GM12878 (cell line): Measurements from ENCODE around the gene MFN2. TPM values are rescaled to one million over a fixed set of nuclear protein-coding genes. Genes with fewer than 3 reads are reported as not detected.

Source experiments
- ATAC-seq: fragments of 200-7000 bp; cut with Tn5 transposase; 3 replicates; pipeline ENCODE4 v1.9.1; 2020; ENCODE audit warnings: mild to moderate bottlenecking, moderate library complexity
- BruUV-seq: library from RNA; stranded (reverse); fragments of 400-500 nt; replicated peaks from 2 replicates; lab custom pipeline; 2021; lab: Mats Ljungman, UMichigan
- CTCF ChIA-PET: fragments of 300-600 bp; sonication (Branson Sonifier 250); formaldehyde crosslinking; extraction: SDS; loops from one replicate; lab custom pipeline; 2021; ENCODE audit warnings: inconsistent platforms; lab: Yijun Ruan, JAX
- POLR2A ChIA-PET: fragments of 350-600 bp; formaldehyde crosslinking; extraction: SDS; loops from one replicate; lab custom pipeline; 2021; ENCODE audit warnings: inconsistent platforms; lab: Charles Lee
- RAD21 ChIA-PET: fragments of 300-600 bp; sonication (Branson Sonifier 250); formaldehyde crosslinking; loops from one replicate; lab custom pipeline; 2023; ENCODE audit warnings: antibody characterized with exemption; ENCODE audit not compliant: unreplicated experiment; lab: Charles Lee
- SMC1A ChIA-PET: fragments of 300-600 bp; sonication (Branson Sonifier 250); formaldehyde crosslinking; loops from one replicate; lab custom pipeline; 2023; ENCODE audit not compliant: unreplicated experiment, uncharacterized antibody; lab: Charles Lee
- DNase-seq: peaks from one replicate; pipeline ENCODE4 v3.0.0-alpha.2; 2011; ENCODE audit warnings: low read depth, low spot score
- FAIRE-seq: peaks from 3 replicates; lab custom pipeline; 2011; peaks lifted over from hg19 to GRCh38; lab: Jason Lieb, UNC
- H2AFZ ChIP-seq: 2 replicates; pipeline ENCODE4 v1.6.0; 2011; ENCODE audit warnings: low read depth, low read length, control low read depth; ENCODE audit not compliant: control insufficient read depth
- H3K27ac ChIP-seq: 2 replicates; pipeline ENCODE4 v1.5.1; 2011; ENCODE audit warnings: control low read depth; ENCODE audit not compliant: control insufficient read depth, insufficient read depth
- H3K27me3 ChIP-seq, 2 experiments: replicated peaks in 1 of 2; 2 replicates each; pipeline versions ENCODE4 v1.6.0 to v1.6.1; 2011; ENCODE audit warnings: low read length in 1 of 2; ENCODE audit not compliant: control insufficient read depth in 2 of 2, insufficient read depth in 2 of 2
- H3K36me3 ChIP-seq, 2 experiments: 2 replicates each; pipeline ENCODE4 v1.5.1; 2011; ENCODE audit warnings: low read length in 1 of 2; ENCODE audit not compliant: control insufficient read depth in 2 of 2, insufficient read depth in 2 of 2
- H3K4me1 ChIP-seq: 2 replicates; pipeline ENCODE4 v1.6.1; 2011; ENCODE audit warnings: mild to moderate bottlenecking, low read length, moderate library complexity, mixed read lengths; ENCODE audit not compliant: control insufficient read depth, insufficient read depth
- H3K4me2 ChIP-seq: 2 replicates; pipeline ENCODE4 v1.6.0; 2011; ENCODE audit warnings: control low read depth; ENCODE audit not compliant: control insufficient read depth, insufficient read depth
- H3K4me3 ChIP-seq: fragments of 200-600 bp; sonication (generic); 2 replicates; pipeline ENCODE4 v1.5.1; 2016
- H3K79me2 ChIP-seq: 2 replicates; pipeline ENCODE4 v1.6.0; 2011; ENCODE audit warnings: low read length; ENCODE audit not compliant: control insufficient read depth, insufficient read depth
- H3K9ac ChIP-seq: 2 replicates; pipeline ENCODE4 v1.8.0; 2011; ENCODE audit warnings: low read length, control low read depth, mixed read lengths; ENCODE audit not compliant: control insufficient read depth, insufficient read depth
- H3K9me3 ChIP-seq: replicated peaks from 3 replicates; pipeline ENCODE4 v1.5.1; 2011; ENCODE audit warnings: mild to moderate bottlenecking, low read length; ENCODE audit not compliant: control insufficient read depth, insufficient read depth
- H4K20me1 ChIP-seq: 2 replicates; pipeline ENCODE4 v1.6.0; 2011; ENCODE audit not compliant: control insufficient read depth, insufficient read depth
- CHD4 ChIP-seq: fragments of 200-600 bp; sonication (generic); IDR thresholded peaks from 2 replicates; pipeline ENCODE4 v1.6.1; 2016; ENCODE audit warnings: mild to moderate bottlenecking
- EED ChIP-seq: sonication (generic); IDR thresholded peaks from 2 replicates; pipeline ENCODE4 v1.6.1; 2016; ENCODE audit warnings: antibody characterized with exemption, low read depth
- HDAC6 ChIP-seq: fragments of 200-600 bp; sonication (generic); IDR thresholded peaks from one replicate; pipeline ENCODE4 v1.8.0; 2017; ENCODE audit warnings: antibody characterized with exemption; ENCODE audit not compliant: unreplicated experiment
- JUNB ChIP-seq: IDR thresholded peaks from 2 replicates; pipeline ENCODE4 v1.6.1; 2016; ENCODE audit warnings: antibody characterized with exemption, mild to moderate bottlenecking
- MTA2 ChIP-seq: fragments of 450-650 bp; IDR thresholded peaks from 2 replicates; pipeline ENCODE4 v1.6.1; 2016; ENCODE audit warnings: low read depth, mild to moderate bottlenecking, moderate library complexity
- MXI1 ChIP-seq: fragments of 150-350 bp; IDR thresholded peaks from 2 replicates; pipeline ENCODE4 v1.6.1; 2011; ENCODE audit warnings: low read depth, mild to moderate bottlenecking, inconsistent platforms, low read length, improper control_type of control experiment
- NR2C1 ChIP-seq: fragments of 450-650 bp; IDR thresholded peaks from 2 replicates; pipeline ENCODE4 v1.6.1; 2017; ENCODE audit warnings: antibody characterized with exemption, mild to moderate bottlenecking, moderate library complexity
- RAD51 ChIP-seq: fragments of 450-650 bp; IDR thresholded peaks from 2 replicates; pipeline ENCODE4 v1.6.1; 2016; ENCODE audit warnings: moderate library complexity, mild to moderate bottlenecking, inconsistent platforms
- RUNX3 ChIP-seq: IDR thresholded peaks from 2 replicates; pipeline ENCODE4 v1.6.1; 2012; ENCODE audit warnings: low read length, inconsistent platforms
- USF1 ChIP-seq: IDR thresholded peaks from 2 replicates; pipeline ENCODE4 v1.6.1; 2011; ENCODE audit warnings: borderline replicate concordance, low read depth, mild to moderate bottlenecking, moderate library complexity, mixed read lengths, low read length; ENCODE audit not compliant: insufficient read depth; ENCODE audit errors: extremely low read length
- ZNF217 ChIP-seq: fragments of 450-650 bp; IDR thresholded peaks from 2 replicates; pipeline ENCODE4 v1.6.1; 2017; ENCODE audit warnings: antibody characterized with exemption, mild to moderate bottlenecking
- ZNF592 ChIP-seq: fragments of 450-650 bp; IDR thresholded peaks from 2 replicates; pipeline ENCODE4 v1.6.1; 2017; ENCODE audit warnings: mild to moderate bottlenecking, moderate library complexity
- WGBS: methylation state at CpG from one replicate; pipeline ENCODE4 v1.1.6; 2016; ENCODE audit warnings: low lambda C conversion rate; ENCODE audit not compliant: insufficient replicate concordance, insufficient coverage; ENCODE audit errors: missing lambda C conversion rate; 5-methylcytosine and 5-hydroxymethylcytosine counted together
- in situ Hi-C: fragments of 300-500 bp; cut with MboI; formaldehyde crosslinking; loops from 9 replicates; pipeline ENCODE4 v1.14.3; 2018; ENCODE audit warnings: mixed read lengths
- intact Hi-C: fragments of 100-400 bp; cut with micrococcal nuclease; formaldehyde crosslinking; loops from one replicate; pipeline ENCODE4 v1.14.2; 2022; ENCODE audit not compliant: unreplicated experiment
- polyA plus RNA-seq, 11 experiments: library from polyadenylated mRNA; depleted of rRNA in 4 of 11; unstranded in 6 of 11; stranded (reverse) in 5 of 11; fragments of >200 nt; fragmentation: Nextera tagmentation in 4 of 11; fragmentation: Illumina TruSeq in 1 of 11; extraction: Ambion mirVana in 4 of 11; extraction: Trizol in 1 of 11; gene quantifications; 1 replicate in 1 of 11; 2 replicates in 10 of 11; pipeline versions ENCODE4 v1.2.1 to v1.2.3, GENCODE V29; 2011 to 2016; ENCODE audit warnings: inconsistent platforms in 2 of 11, missing spikeins in 2 of 11, low read depth in 1 of 11
- total RNA-seq, 4 experiments: library from RNA; depleted of rRNA in 3 of 4; stranded (reverse); fragments of >200 nt in 3 of 4; fragmentation: Illumina TruSeq in 1 of 4; extraction: Trizol in 1 of 4; gene quantifications; 2 replicates each; pipeline versions ENCODE4 v1.2.1 to v1.2.3, GENCODE V29; 2013 to 2021
- TF ChIP-seq, protein P1 (sequence below): IDR thresholded peaks from 2 replicates; pipeline ENCODE4 v1.6.1; 2012; ENCODE audit warnings: mild to moderate bottlenecking, low read depth, low read length

Gene MFN2
- total and polyA plus RNA-seq, 10 of the 15 experiments (the other 5 are each of a cell fraction or from before 2014, with no cell fraction given): 5.3 to 64.4 (median 48.1) TPM

DNA sequence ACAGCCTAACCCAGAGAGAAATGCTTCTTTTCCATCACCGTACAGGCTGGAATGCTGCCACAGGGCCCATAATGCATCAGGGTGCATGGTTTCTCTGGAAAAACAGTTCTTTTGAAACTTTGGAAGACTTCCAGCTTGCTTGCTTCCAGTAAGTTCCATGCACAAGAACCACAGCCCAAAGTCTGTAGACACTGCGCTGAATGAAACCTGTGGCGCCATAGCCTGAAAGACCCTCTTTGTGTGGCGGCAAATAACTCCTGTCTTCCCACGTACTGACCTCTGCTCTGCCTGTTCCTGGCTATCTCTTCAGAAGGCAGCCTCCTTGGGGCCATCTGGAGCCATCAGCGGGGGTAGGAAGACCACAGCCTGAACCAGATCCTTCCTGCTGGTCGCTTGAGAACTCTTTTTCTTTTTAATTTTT is 54.1 kb downstream of the MFN2 start:
- no peaks in the 10 kb centered on the region for H3K27me3 ChIP-seq
- H3K27ac ChIP-seq: no peak overlapping the region
- in situ Hi-C loops (no loop called here), intact Hi-C loops (no loop called here)
- ChIA-PET POLR2A (no interaction called here), RAD21 (interaction anchor here (0.8 to 7.6 kb wide), 4 partner anchors 11 to 45 kb away, joined by 3 to 70 read pairs (median 4); partner anchors contain the start of gene MIIP), CTCF (interaction anchor here (1.0 to 1.1 kb wide), 4 partner anchors 17 to 67 kb away, joined by 3 to 4 read pairs (median 3); no protein-coding TSS in a partner anchor), SMC1A (interaction anchor here (0.8 to 7.0 kb wide), 3 partner anchors 23 to 63 kb away, joined by 3 to 50 read pairs (median 3); no protein-coding TSS in a partner anchor)
- no peaks in the 10 kb centered on the region for H4K20me1 ChIP-seq
- ATAC-seq (no peak), FAIRE-seq (no peak), DNase-seq (no peak)
- no peak overlapping the region for H3K4me2 ChIP-seq
- TF ChIP-seq JUNB (no peak), ZNF592 (no peak), HDAC6 (no peak), MXI1 (no peak), RAD51 (no peak), RUNX3 (no peak), CHD4 (no peak), USF1 (no peak), NR2C1 (no peak), ZNF217 (no peak), MTA2 (no peak), EED (no peak)
- TF ChIP-seq, protein P1, sequence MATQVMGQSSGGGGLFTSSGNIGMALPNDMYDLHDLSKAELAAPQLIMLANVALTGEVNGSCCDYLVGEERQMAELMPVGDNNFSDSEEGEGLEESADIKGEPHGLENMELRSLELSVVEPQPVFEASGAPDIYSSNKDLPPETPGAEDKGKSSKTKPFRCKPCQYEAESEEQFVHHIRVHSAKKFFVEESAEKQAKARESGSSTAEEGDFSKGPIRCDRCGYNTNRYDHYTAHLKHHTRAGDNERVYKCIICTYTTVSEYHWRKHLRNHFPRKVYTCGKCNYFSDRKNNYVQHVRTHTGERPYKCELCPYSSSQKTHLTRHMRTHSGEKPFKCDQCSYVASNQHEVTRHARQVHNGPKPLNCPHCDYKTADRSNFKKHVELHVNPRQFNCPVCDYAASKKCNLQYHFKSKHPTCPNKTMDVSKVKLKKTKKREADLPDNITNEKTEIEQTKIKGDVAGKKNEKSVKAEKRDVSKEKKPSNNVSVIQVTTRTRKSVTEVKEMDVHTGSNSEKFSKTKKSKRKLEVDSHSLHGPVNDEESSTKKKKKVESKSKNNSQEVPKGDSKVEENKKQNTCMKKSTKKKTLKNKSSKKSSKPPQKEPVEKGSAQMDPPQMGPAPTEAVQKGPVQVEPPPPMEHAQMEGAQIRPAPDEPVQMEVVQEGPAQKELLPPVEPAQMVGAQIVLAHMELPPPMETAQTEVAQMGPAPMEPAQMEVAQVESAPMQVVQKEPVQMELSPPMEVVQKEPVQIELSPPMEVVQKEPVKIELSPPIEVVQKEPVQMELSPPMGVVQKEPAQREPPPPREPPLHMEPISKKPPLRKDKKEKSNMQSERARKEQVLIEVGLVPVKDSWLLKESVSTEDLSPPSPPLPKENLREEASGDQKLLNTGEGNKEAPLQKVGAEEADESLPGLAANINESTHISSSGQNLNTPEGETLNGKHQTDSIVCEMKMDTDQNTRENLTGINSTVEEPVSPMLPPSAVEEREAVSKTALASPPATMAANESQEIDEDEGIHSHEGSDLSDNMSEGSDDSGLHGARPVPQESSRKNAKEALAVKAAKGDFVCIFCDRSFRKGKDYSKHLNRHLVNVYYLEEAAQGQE: no peak
- H3K36me3 ChIP-seq: peaks cover 8 to 10% of the 10 kb centered on the region in 2 experiments
- no peaks in the 10 kb centered on the region for H3K79me2 ChIP-seq
- WGBS: 84% methylated on average over 7 of the region's 7 CpGs
- BruUV-seq: no TSS peak
- no peak overlapping the region for H3K4me3 ChIP-seq
- H3K4me1 ChIP-seq: peaks cover 16% of the 10 kb centered on the region
- no peak overlapping the region for H3K9ac ChIP-seq
- H3K9me3 ChIP-seq: no peaks in the 10 kb centered on the region
- H2AFZ ChIP-seq: no peak overlapping the region
